ENCODE data around the gene TPD52L2. TPM values are rescaled to one million over a fixed set of nuclear protein-coding genes. Genes with fewer than 3 reads are reported as not detected.
A peak's percentile ranks its signal among the peaks of the same experiment; 100 is the strongest.

TPD52L2 gene
- total RNA-seq, 1 experiment from 2014 or later = 175 TPM

DNA sequence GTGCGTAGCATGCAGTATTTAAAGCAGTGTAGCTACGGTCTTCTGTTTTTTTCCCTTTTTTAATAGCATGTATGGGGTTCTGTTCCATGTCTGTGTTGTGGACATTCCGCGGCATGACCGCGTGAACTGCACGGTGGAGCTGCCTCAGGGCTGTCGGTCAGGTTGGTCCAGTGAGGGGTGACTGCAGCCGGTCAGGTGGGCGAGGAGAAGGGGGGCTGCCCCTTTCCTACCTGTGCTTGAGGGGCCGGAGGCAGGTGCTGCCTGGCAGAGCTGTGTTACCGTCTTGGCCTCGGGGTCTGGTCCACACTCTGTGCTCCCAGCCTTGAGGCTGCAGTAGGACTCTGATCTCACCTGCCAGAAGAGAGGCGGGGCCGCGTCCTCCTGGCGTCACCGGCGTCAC, 66.7 kb downstream of the TPD52L2 start:
- H3K4me3 Mint-ChIP-seq (ENCODE audit: unreplicated experiment) = no peak overlapping the region
- TF ChIP-seq, protein P1, sequence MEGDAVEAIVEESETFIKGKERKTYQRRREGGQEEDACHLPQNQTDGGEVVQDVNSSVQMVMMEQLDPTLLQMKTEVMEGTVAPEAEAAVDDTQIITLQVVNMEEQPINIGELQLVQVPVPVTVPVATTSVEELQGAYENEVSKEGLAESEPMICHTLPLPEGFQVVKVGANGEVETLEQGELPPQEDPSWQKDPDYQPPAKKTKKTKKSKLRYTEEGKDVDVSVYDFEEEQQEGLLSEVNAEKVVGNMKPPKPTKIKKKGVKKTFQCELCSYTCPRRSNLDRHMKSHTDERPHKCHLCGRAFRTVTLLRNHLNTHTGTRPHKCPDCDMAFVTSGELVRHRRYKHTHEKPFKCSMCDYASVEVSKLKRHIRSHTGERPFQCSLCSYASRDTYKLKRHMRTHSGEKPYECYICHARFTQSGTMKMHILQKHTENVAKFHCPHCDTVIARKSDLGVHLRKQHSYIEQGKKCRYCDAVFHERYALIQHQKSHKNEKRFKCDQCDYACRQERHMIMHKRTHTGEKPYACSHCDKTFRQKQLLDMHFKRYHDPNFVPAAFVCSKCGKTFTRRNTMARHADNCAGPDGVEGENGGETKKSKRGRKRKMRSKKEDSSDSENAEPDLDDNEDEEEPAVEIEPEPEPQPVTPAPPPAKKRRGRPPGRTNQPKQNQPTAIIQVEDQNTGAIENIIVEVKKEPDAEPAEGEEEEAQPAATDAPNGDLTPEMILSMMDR (IDR thresholded peaks at IDR 0.05; ENCODE audit: unreplicated experiment) = no peak
- peaks cover 81% of the 10 kb centered on the region for H3K36me3 Mint-ChIP-seq (ENCODE audit: insufficient read depth, unreplicated experiment)
- H3K27me3 Mint-ChIP-seq (ENCODE audit: insufficient read depth, unreplicated experiment) = no peaks in the 10 kb centered on the region
- H3K27ac Mint-ChIP-seq (ENCODE audit: low read depth, unreplicated experiment) = no peak overlapping the region
- no peak for DNase-seq (ENCODE audit: unreplicated experiment)
- ChIA-PET POLR2A (interaction anchor here (1.0 to 1.2 kb wide), 2 partner anchors 20 to 36 kb away, joined by 3 read pairs; no protein-coding TSS in a partner anchor), CTCF (interaction anchor here (0.7 kb wide), 1 partner anchor 19 kb away, joined by 3 read pairs; no protein-coding TSS in a partner anchor)
- intact Hi-C loops (cut with micrococcal nuclease) = no loop called here
- H3K4me1 Mint-ChIP-seq (ENCODE audit: insufficient read depth, unreplicated experiment) = no peaks in the 10 kb centered on the region
- no TSS peak for BruUV-seq (replicated peaks)
- H3K9me3 Mint-ChIP-seq (ENCODE audit: unreplicated experiment) = no peaks in the 10 kb centered on the region

DNA sequence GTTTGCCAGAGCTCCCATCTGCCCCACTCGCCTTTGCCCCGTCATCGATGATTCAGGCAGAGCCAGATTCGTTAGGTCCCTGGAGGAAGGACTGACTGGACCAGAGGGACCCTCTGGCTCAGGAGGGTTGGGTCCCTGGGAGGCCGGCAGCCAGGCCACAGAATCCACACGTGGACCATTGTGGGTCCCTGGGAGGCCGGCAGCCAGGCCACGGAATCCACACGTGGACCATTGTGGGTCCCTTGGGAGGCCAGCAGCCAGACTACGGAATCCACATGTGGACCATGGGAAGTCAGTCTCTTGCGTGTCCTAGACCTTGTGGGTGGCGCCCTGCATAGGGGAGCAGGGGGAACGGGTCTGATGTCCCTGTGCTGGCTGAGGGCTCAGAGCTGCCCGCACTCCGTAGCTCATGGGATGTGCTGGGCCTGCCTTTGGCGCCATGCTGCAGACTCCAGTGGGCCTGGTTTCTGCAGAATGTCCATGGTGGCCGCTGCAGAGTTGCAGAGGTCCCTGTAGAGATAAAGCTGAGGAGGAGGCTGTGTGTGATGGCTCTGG, 67.6 kb downstream of the TPD52L2 start:
- TF ChIP-seq, protein P1 (IDR thresholded peaks at IDR 0.05; ENCODE audit: unreplicated experiment) = no peak
- Mint-ChIP-seq H3K27ac (ENCODE audit: low read depth, unreplicated experiment) (no peak overlapping the region), H3K4me3 (ENCODE audit: unreplicated experiment) (no peak overlapping the region), H3K4me1 (ENCODE audit: insufficient read depth, unreplicated experiment) (no peaks in the 10 kb centered on the region), H3K36me3 (ENCODE audit: insufficient read depth, unreplicated experiment) (peaks cover 81% of the 10 kb centered on the region), H3K27me3 (ENCODE audit: insufficient read depth, unreplicated experiment) (no peaks in the 10 kb centered on the region), H3K9me3 (ENCODE audit: unreplicated experiment) (no peaks in the 10 kb centered on the region)
- DNase-seq (ENCODE audit: unreplicated experiment) = no peak
- POLR2A ChIA-PET = no interaction called here
- intact Hi-C loops (cut with micrococcal nuclease) = no loop called here
- BruUV-seq (replicated peaks) = no TSS peak
- CTCF ChIA-PET = interaction anchor here (0.6 to 0.8 kb wide), 2 partner anchors 22 kb away, joined by 3 to 6 read pairs; no protein-coding TSS in a partner anchor

DNA sequence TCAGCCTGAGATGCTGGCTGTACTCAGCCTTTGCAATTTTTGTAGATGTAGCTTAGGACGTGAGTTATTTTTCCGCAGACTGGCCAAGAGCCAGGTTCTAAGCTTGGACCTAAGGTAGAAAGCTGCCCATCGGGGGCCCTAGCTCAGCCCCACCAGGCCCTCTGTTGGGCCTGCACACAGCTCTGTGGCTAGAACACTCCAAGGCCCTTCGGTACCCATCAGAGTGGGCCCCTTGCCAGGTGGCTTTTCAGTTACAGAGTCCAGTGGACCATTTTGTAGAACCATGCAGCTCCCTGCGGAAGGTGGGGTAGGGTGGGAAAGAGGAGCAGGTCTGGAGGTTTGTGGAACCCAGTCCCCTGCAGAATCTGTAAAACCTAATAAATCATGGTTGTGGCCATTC, 68.6 kb downstream of the TPD52L2 start:
- TSS peak; percentile 15 for BruUV-seq (replicated peaks)
- TF ChIP-seq, protein P1 (IDR thresholded peaks at IDR 0.05; ENCODE audit: unreplicated experiment) = no peak
- no peaks in the 10 kb centered on the region for H3K27me3 Mint-ChIP-seq (ENCODE audit: insufficient read depth, unreplicated experiment)
- POLR2A ChIA-PET = interaction anchor here (0.7 kb wide), 1 partner anchor 10 kb away, joined by 3 read pairs; no protein-coding TSS in a partner anchor
- H3K9me3 Mint-ChIP-seq (ENCODE audit: unreplicated experiment) = no peaks in the 10 kb centered on the region
- DNase-seq (ENCODE audit: unreplicated experiment) = no peak
- H3K4me3 Mint-ChIP-seq (ENCODE audit: unreplicated experiment) = no peak overlapping the region
- peaks cover 79% of the 10 kb centered on the region for H3K36me3 Mint-ChIP-seq (ENCODE audit: insufficient read depth, unreplicated experiment)
- H3K4me1 Mint-ChIP-seq (ENCODE audit: insufficient read depth, unreplicated experiment) = no peaks in the 10 kb centered on the region
- CTCF ChIA-PET = interaction anchor here (0.8 kb wide), 1 partner anchor 21 kb away, joined by 3 read pairs; no protein-coding TSS in a partner anchor
- intact Hi-C loops (cut with micrococcal nuclease) = no loop called here
- H3K27ac Mint-ChIP-seq (ENCODE audit: low read depth, unreplicated experiment) = no peak overlapping the region

DNA sequence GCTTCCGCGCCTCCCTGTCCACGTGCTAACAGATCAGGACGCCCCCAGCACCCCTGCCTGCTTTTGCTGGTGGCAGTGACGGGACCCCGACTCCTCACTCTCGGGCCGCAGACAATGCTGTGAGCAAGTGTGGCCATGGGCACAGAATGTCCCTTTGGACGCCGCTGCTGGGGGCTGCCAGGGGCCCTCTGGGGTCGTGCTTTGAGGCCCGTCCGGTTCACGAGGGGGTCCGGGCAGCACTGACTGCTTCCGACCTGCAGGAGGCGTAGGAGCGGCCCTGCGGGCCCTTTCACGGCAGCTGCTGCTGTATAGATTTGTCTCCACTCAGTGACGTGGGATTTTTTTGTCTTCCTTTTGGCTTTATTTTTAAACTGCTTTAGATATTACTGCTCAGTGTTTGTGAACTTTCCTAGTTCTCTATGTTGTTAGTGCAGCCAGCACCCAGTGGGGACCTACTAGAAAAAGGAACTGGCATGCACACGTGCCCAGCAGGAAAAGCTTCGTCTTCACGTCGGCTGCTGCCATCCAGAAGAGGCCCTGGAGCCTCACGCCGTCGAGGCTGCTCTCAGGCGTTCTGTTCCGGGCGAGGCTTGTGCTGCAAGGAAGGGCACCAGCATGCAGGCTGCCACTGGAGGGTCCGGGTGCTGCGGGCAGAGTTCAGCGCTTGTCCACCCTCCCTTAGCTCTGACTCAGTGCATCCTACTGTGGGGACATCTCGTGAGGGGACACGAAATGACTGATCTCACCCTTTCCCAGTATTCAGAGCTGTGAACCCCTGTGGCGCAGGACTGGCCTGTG, 69.4 kb downstream of the TPD52L2 start:
- CTCF ChIA-PET = interaction anchor here (0.6 to 0.7 kb wide), 2 partner anchors 40 to 149 kb away, joined by 3 read pairs; no protein-coding TSS in a partner anchor
- intact Hi-C loops (cut with micrococcal nuclease) = no loop called here
- H3K9me3 Mint-ChIP-seq (ENCODE audit: unreplicated experiment) = no peaks in the 10 kb centered on the region
- H3K27me3 Mint-ChIP-seq (ENCODE audit: insufficient read depth, unreplicated experiment) = no peaks in the 10 kb centered on the region
- POLR2A ChIA-PET = interaction anchor here (0.6 to 1.0 kb wide), 4 partner anchors 9 to 403 kb away, joined by 3 to 4 read pairs (median 4); no protein-coding TSS in a partner anchor
- DNase-seq (ENCODE audit: unreplicated experiment) = no peak
- TF ChIP-seq, protein P1 (IDR thresholded peaks at IDR 0.05; ENCODE audit: unreplicated experiment) = no peak
- H3K4me1 Mint-ChIP-seq (ENCODE audit: insufficient read depth, unreplicated experiment) = no peaks in the 10 kb centered on the region
- H3K27ac Mint-ChIP-seq (ENCODE audit: low read depth, unreplicated experiment) = no peak overlapping the region
- no TSS peak for BruUV-seq (replicated peaks)
- peaks cover 70% of the 10 kb centered on the region for H3K36me3 Mint-ChIP-seq (ENCODE audit: insufficient read depth, unreplicated experiment)
- no peak overlapping the region for H3K4me3 Mint-ChIP-seq (ENCODE audit: unreplicated experiment)
